ENCODE results near the gene CHRM2.
A peak's percentile ranks its signal among the peaks of the same experiment; 100 is the strongest.

Gene CHRM2

DNA sequence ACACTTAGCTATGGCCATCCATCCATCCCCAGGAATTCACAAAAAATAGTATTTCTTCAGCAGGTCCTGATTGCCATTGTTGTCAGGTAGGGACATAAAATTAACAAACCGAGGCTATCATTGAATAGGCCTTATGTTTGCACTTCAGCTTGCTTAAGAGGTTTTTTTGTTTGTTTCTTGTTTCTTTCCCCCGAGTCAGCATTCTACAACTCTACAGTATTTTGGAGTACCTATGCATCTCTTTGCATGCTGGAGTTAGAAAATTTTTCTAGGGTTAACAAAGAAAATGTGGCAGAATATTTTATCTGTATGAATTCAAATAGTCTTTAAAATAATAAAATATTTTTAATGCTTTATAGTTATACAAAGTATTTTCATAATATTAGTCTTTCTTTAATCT, 26.3 kb downstream of the CHRM2 start:
- H3K4me1 ChIP-seq (ENCODE audit: control insufficient read depth, insufficient read depth, low read length, poor library complexity, severe bottlenecking) = no peaks in the 10 kb centered on the region
- H3K36me3 ChIP-seq (ENCODE audit: control insufficient read depth, insufficient read depth, low read length) = no peaks in the 10 kb centered on the region
- no CpG with 5 or more reads among the region's 2 CpGs for WGBS, 2 experiments (ENCODE audit: insufficient coverage in 2 of 2)

DNA sequence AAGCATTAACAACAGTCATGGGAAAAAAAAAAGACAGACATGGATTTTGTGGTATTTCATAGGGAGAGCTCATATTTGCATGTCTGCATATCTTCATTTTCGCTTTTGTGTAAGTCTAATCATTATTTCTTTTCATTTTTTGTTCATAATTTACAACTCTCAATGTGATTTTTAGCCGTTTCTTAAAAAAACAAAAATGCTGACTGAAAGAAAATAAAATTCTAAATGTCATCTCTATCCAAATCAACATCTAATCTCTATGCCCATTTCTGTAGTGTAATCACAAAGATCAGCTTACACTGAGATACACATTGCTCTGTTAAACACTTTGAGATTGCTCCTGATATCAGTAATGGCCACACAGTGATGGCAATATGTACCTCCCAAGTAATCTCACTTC, 29.2 kb downstream of the CHRM2 start:
- WGBS, 2 experiments (ENCODE audit: insufficient coverage in 2 of 2) = 100% methylated on average over 1 of the region's 2 CpGs; no CpG with 5 or more reads in 1 of the 2 experiments

More for the DNA sequence above, 26.3 kb downstream of the CHRM2 start:
- H3K9me3 ChIP-seq (ENCODE audit: control insufficient read depth, low read length) = no peaks in the 10 kb centered on the region
- no peak overlapping the region for H3K27ac ChIP-seq (ENCODE audit: low read depth, low read length, severe bottlenecking)
- no peak overlapping the region for H3K4me3 ChIP-seq (ENCODE audit: extremely low read depth, insufficient read depth, low read length, poor library complexity, severe bottlenecking)

DNA sequence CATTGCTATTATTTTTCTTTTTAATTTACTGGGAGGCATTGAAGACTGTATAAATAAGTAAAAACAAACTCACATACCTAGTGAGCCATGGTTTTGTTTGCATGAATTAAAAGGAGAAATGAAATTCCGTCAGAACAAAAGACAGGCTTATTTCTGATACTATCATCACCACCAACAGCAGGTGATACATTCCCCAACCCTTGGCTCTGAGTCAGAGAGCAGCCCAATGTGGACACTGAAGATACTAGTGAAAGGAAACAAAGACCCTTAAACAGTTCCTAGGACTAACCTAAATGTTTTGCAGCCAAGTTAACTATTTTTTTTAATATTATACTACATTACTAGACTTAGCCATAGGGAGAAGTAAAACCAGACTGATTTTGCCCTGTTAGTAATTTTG, 31.6 kb downstream of the CHRM2 start:
- H3K27ac ChIP-seq (ENCODE audit: low read depth, low read length, severe bottlenecking) = no peak overlapping the region
- no CpG with 5 or more reads among the region's 1 CpG for WGBS, 2 experiments (ENCODE audit: insufficient coverage in 2 of 2)
- no peaks in the 10 kb centered on the region for H3K36me3 ChIP-seq (ENCODE audit: control insufficient read depth, insufficient read depth, low read length)
- no peak overlapping the region for H3K4me3 ChIP-seq (ENCODE audit: extremely low read depth, insufficient read depth, low read length, poor library complexity, severe bottlenecking)
- no peaks in the 10 kb centered on the region for H3K4me1 ChIP-seq (ENCODE audit: control insufficient read depth, insufficient read depth, low read length, poor library complexity, severe bottlenecking)
- no peaks in the 10 kb centered on the region for H3K9me3 ChIP-seq (ENCODE audit: control insufficient read depth, low read length)

More for the DNA sequence above, 29.2 kb downstream of the CHRM2 start:
- H3K9me3 ChIP-seq (ENCODE audit: control insufficient read depth, low read length) = no peaks in the 10 kb centered on the region
- H3K27ac ChIP-seq (ENCODE audit: low read depth, low read length, severe bottlenecking) = no peak overlapping the region
- no peak overlapping the region for H3K4me3 ChIP-seq (ENCODE audit: extremely low read depth, insufficient read depth, low read length, poor library complexity, severe bottlenecking)
- H3K4me1 ChIP-seq (ENCODE audit: control insufficient read depth, insufficient read depth, low read length, poor library complexity, severe bottlenecking) = no peaks in the 10 kb centered on the region
- H3K36me3 ChIP-seq (ENCODE audit: control insufficient read depth, insufficient read depth, low read length) = no peaks in the 10 kb centered on the region

DNA sequence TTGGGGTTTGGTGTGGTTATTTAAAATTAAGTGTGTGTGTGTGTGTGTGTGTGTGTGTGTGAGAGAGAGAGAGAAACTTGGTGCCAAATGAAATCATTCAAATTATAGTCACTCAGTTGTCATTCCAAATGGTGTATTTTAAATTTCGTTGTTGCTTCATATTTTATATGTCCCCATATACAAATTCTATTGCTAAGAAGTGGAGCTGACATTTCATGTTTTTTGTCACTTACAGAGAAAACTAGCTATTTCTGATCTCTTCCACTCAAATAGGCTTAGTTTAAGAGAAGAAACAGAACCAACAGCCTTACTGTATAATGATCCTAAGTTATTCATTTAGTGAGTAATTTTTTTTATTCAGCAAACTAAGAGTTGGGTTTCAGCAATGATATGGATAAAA, 42.3 kb downstream of the CHRM2 start:
- Histone ChIP-seq H3K4me3 (ENCODE audit: extremely low read depth, insufficient read depth, low read length, poor library complexity, severe bottlenecking) (no peak overlapping the region), H3K27ac (ENCODE audit: low read depth, low read length, severe bottlenecking) (no peak overlapping the region), H3K9me3 (ENCODE audit: control insufficient read depth, low read length) (no peaks in the 10 kb centered on the region), H3K36me3 (ENCODE audit: control insufficient read depth, insufficient read depth, low read length) (no peaks in the 10 kb centered on the region), H3K4me1 (ENCODE audit: control insufficient read depth, insufficient read depth, low read length, poor library complexity, severe bottlenecking) (no peaks in the 10 kb centered on the region)
- WGBS, 2 experiments (ENCODE audit: insufficient coverage in 2 of 2) = no CpG with 5 or more reads among the region's 1 CpG

DNA sequence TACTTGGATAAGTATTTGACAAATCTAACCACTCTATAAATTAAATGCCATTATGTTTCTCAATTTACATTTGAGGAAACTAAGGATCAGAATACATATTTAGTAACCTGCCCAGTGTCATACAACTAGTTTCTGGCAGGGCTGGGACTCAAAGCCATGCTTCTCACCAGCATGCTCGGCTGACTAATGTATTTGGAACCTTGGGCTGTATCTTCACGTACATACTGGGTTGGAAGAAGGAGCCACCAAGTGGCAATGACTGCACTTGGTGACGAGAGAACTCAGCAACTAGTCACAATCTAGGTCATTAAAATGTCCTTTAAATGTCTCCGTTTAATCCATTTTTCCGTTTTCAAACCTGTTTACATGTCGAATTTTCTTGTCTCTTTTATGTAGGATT, 42.9 kb downstream of the CHRM2 start:
- no peaks in the 10 kb centered on the region for H3K36me3 ChIP-seq (ENCODE audit: control insufficient read depth, insufficient read depth, low read length)
- no peak overlapping the region for H3K27ac ChIP-seq (ENCODE audit: low read depth, low read length, severe bottlenecking)
- H3K4me1 ChIP-seq (ENCODE audit: control insufficient read depth, insufficient read depth, low read length, poor library complexity, severe bottlenecking) = no peaks in the 10 kb centered on the region
- H3K4me3 ChIP-seq (ENCODE audit: extremely low read depth, insufficient read depth, low read length, poor library complexity, severe bottlenecking) = no peak overlapping the region
- WGBS, 2 experiments (ENCODE audit: insufficient coverage in 2 of 2) = 11 to 31% methylated on average over 2 to 3 of the region's 6 CpGs
- no peaks in the 10 kb centered on the region for H3K9me3 ChIP-seq (ENCODE audit: control insufficient read depth, low read length)

DNA sequence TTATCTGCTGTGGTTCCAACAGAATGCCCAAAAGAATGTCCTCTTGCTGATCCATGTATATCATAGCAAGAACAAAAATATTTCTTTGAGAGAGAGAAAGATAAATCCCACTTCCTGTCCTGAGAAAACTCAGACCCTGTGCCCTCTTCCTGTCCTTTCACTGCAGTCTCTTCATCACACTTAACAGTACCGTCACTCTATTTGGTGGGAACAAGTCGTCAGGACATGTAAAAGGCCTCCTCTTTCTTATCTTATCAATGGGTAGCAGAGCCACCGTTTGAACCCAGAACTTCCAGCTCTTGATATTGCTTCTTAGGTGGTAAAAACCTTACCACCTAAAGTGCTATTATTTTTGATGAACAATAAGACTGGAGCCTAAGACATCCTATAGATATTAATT, 43.9 kb downstream of the CHRM2 start:
- Histone ChIP-seq H3K36me3 (ENCODE audit: control insufficient read depth, insufficient read depth, low read length) (no peaks in the 10 kb centered on the region), H3K9me3 (ENCODE audit: control insufficient read depth, low read length) (no peaks in the 10 kb centered on the region), H3K4me1 (ENCODE audit: control insufficient read depth, insufficient read depth, low read length, poor library complexity, severe bottlenecking) (no peaks in the 10 kb centered on the region), H3K4me3 (ENCODE audit: extremely low read depth, insufficient read depth, low read length, poor library complexity, severe bottlenecking) (no peak overlapping the region), H3K27ac (ENCODE audit: low read depth, low read length, severe bottlenecking) (no peak overlapping the region)
- no CpG with 5 or more reads among the region's 3 CpGs for WGBS, 2 experiments (ENCODE audit: insufficient coverage in 2 of 2)

DNA sequence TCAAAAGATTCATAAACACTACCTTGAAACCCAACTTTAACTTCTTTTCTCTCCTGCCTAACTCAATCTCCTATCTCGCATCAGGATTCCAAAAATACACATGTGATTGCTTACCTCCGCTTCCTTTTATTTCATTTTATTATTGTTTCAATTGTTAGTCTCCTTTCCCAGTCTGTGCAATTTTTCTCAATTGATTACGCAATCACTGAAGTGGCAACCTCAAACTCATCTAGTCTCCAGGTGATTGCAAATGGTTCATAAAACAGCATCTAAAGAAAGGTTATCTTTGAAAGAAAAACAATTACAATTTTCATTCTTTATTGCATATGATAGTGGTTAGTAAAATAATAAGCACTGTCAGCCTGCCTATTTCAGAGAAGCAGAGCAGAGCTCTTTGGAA, 45.6 kb downstream of the CHRM2 start:
- H3K27ac ChIP-seq (ENCODE audit: low read depth, low read length, severe bottlenecking) = no peak overlapping the region
- H3K4me1 ChIP-seq (ENCODE audit: control insufficient read depth, insufficient read depth, low read length, poor library complexity, severe bottlenecking) = no peaks in the 10 kb centered on the region
- no peaks in the 10 kb centered on the region for H3K9me3 ChIP-seq (ENCODE audit: control insufficient read depth, low read length)
- WGBS, 2 experiments (ENCODE audit: insufficient coverage in 2 of 2) = 100% methylated on average over 1 of the region's 3 CpGs
- no peak overlapping the region for H3K4me3 ChIP-seq (ENCODE audit: extremely low read depth, insufficient read depth, low read length, poor library complexity, severe bottlenecking)
- no peaks in the 10 kb centered on the region for H3K36me3 ChIP-seq (ENCODE audit: control insufficient read depth, insufficient read depth, low read length)

DNA sequence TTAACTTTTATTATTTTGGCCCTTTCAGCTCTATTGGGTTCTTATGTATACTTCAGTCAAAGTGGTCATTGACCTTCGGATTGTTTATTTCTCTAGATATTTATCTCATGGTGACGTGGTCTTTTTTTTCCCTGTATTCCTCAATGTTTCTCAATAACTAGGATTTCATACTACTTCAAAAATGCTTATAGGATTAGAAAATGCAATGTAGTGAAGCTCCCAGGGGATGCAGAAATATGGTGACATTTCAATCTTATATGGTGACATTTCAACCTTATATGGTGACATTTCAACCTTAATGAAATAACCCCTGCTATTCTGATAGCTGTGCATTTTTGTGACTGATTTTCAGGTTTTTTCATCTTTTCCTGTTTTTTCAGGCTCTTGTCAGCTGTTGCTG, 51.4 kb downstream of the CHRM2 start:
- no CpG with 5 or more reads among the region's 2 CpGs for WGBS, 2 experiments (ENCODE audit: insufficient coverage in 2 of 2)
- H3K27ac ChIP-seq (ENCODE audit: low read depth, low read length, severe bottlenecking) = no peak overlapping the region
- H3K4me1 ChIP-seq (ENCODE audit: control insufficient read depth, insufficient read depth, low read length, poor library complexity, severe bottlenecking) = peaks cover 3% of the 10 kb centered on the region
- no peak overlapping the region for H3K4me3 ChIP-seq (ENCODE audit: extremely low read depth, insufficient read depth, low read length, poor library complexity, severe bottlenecking)
- H3K36me3 ChIP-seq (ENCODE audit: control insufficient read depth, insufficient read depth, low read length) = no peaks in the 10 kb centered on the region
- H3K9me3 ChIP-seq (ENCODE audit: control insufficient read depth, low read length) = no peaks in the 10 kb centered on the region

DNA sequence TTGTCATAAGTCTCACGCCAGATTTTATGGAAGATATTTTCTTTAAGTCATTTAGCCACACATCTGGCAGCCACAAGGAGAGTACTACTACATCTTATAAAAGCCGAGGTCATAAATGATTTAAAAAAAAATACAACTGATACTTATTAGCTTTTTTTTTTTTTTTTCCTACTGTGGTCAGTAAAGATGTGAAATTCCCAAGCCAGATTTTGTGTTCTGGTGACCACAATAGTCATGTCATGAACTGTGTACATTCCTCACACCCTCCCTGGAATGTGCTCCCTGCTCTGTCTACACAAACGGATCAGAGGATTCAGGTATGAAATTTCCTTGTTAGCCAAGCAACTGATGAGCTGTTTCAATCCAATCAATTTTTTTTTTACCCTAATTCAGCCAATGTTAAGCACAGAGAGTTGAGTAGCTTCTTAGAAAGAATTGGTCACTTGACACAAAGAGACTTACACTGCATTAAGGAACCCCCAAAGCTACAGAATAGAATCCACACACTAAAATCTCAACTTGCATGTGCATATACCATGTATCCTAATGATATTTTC, 54.7 kb downstream of the CHRM2 start:
- H3K9me3 ChIP-seq (ENCODE audit: control insufficient read depth, low read length) = no peaks in the 10 kb centered on the region
- no peak overlapping the region for H3K27ac ChIP-seq (ENCODE audit: low read depth, low read length, severe bottlenecking)
- H3K36me3 ChIP-seq (ENCODE audit: control insufficient read depth, insufficient read depth, low read length) = no peaks in the 10 kb centered on the region
- H3K4me3 ChIP-seq (ENCODE audit: extremely low read depth, insufficient read depth, low read length, poor library complexity, severe bottlenecking) = no peak overlapping the region
- peaks cover 8% of the 10 kb centered on the region for H3K4me1 ChIP-seq (ENCODE audit: control insufficient read depth, insufficient read depth, low read length, poor library complexity, severe bottlenecking)
- 100% methylated on average over 1 of the region's 3 CpGs; no CpG with 5 or more reads in 1 of the 2 experiments for whole genome bisulfite sequencing, 2 experiments (ENCODE audit: insufficient coverage in 2 of 2)

DNA sequence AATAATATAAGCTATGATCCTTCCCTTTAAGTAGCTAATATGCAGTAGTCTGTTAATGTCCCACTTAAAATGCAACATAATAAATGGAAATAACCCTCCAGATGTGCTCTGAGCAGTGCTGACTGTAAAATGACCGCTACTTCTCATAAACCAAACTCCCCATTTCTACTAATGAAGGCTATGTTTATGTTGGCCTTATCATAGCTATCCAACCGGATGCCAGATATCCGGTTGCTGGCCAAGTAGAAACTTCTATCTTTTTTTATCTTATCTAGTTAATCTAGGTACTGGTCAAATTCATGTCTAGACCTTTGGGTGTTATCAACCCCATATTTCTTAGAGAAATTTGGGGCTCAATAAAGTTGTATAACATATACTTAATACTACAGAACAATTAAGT, 56.6 kb downstream of the CHRM2 start:
- Histone ChIP-seq H3K4me1 (ENCODE audit: control insufficient read depth, insufficient read depth, low read length, poor library complexity, severe bottlenecking) (peaks cover 8% of the 10 kb centered on the region), H3K4me3 (ENCODE audit: extremely low read depth, insufficient read depth, low read length, poor library complexity, severe bottlenecking) (no peak overlapping the region), H3K27ac (ENCODE audit: low read depth, low read length, severe bottlenecking) (peak overlapping the region; percentile 47), H3K9me3 (ENCODE audit: control insufficient read depth, low read length) (no peaks in the 10 kb centered on the region), H3K36me3 (ENCODE audit: control insufficient read depth, insufficient read depth, low read length) (no peaks in the 10 kb centered on the region)
- WGBS, 2 experiments (ENCODE audit: insufficient coverage in 2 of 2) = no CpG with 5 or more reads among the region's 3 CpGs

DNA sequence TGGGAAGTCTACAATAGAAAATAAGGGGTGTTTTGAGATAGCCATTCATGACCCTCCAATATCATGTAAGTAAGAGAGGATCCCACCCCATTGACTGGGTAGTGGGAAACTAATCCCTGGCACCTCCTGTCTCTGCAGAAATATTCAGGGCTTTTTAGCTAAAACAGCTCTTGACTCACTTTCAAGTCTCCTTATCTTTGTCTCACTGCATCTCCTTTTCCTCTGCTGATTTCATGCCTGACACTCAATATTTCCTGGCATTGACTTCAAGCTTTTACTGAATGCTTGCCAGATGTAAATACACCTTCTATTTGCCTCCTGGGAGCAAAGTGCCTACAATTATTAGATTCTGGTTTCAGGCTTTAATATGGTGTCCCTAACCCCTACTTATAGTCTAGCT, 57.1 kb downstream of the CHRM2 start:
- H3K4me3 ChIP-seq (ENCODE audit: extremely low read depth, insufficient read depth, low read length, poor library complexity, severe bottlenecking) = no peak overlapping the region
- peak overlapping the region; percentile 47 for H3K27ac ChIP-seq (ENCODE audit: low read depth, low read length, severe bottlenecking)
- H3K36me3 ChIP-seq (ENCODE audit: control insufficient read depth, insufficient read depth, low read length) = no peaks in the 10 kb centered on the region
- H3K9me3 ChIP-seq (ENCODE audit: control insufficient read depth, low read length) = no peaks in the 10 kb centered on the region
- H3K4me1 ChIP-seq (ENCODE audit: control insufficient read depth, insufficient read depth, low read length, poor library complexity, severe bottlenecking) = peaks cover 8% of the 10 kb centered on the region
